Retinal pigment epithelial cell (primary cell): ENCODE results near the gene DNAAF1.
"Not testable (repeated sequence)": the region's sequence is repeated elsewhere in the genome, so short reads cannot be mapped to it uniquely, and the experiment has no call there.

ENCODE experiments used
- DNase-seq: peaks from one replicate; pipeline ENCODE4 v3.0.0-alpha.2; 2010; ENCODE audit warnings: low read depth
- H3K4me3 ChIP-seq: 2 replicates; pipeline ENCODE4 v1.5.1; 2011; ENCODE audit warnings: mild to moderate bottlenecking, low read length, control low read depth, moderate library complexity
- TF ChIP-seq, protein P1 (sequence below): conservative IDR thresholded peaks from 2 replicates; pipeline ENCODE4 v1.5.1; 2011; ENCODE audit warnings: low read depth, low read length, control low read depth, inconsistent platforms

Gene DNAAF1

DNA sequence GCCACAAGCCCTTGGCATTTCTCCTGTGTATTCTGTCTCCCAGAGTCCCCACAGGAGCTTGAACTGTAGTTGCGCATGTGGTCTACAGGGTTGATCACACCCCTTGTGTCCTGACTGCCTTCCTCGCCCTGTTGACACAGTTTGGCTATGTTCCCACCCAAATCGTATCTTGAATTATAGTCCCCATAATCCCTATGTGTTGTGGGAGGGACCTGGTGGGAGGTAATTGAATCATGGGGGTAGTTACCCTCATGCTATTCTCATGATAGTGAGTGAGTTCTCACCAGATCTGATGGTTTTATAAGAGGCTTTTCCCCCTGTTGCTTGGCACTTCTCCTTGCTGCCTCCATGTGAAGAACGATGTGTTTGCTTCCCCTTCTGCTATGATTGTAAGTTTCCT lies 67.0 kb downstream of the DNAAF1 start:
- TF ChIP-seq, protein P1, sequence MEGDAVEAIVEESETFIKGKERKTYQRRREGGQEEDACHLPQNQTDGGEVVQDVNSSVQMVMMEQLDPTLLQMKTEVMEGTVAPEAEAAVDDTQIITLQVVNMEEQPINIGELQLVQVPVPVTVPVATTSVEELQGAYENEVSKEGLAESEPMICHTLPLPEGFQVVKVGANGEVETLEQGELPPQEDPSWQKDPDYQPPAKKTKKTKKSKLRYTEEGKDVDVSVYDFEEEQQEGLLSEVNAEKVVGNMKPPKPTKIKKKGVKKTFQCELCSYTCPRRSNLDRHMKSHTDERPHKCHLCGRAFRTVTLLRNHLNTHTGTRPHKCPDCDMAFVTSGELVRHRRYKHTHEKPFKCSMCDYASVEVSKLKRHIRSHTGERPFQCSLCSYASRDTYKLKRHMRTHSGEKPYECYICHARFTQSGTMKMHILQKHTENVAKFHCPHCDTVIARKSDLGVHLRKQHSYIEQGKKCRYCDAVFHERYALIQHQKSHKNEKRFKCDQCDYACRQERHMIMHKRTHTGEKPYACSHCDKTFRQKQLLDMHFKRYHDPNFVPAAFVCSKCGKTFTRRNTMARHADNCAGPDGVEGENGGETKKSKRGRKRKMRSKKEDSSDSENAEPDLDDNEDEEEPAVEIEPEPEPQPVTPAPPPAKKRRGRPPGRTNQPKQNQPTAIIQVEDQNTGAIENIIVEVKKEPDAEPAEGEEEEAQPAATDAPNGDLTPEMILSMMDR = no peak
- H3K4me3 ChIP-seq = no peak overlapping the region

DNA sequence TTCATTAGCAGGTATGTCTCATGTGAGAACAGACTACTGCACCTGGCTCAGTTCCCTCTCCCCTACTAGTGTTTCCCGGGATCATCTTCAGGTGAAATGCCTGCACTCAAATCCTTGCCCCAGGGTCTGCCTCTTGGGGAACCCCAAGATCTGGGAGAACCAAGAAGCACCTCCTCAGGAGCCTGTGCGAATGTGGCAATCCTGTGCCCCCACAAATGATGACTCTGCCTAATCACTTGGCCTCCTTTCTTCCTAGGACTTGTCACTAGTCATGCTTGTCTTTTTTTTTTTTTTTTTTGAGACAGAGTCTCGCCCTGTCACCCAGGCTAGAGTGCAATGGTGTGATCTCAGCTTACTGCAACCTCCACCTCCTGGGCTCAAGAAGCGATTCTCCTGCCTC lies 67.5 kb downstream of the DNAAF1 start:
- no peak overlapping the region for H3K4me3 ChIP-seq
- TF ChIP-seq, protein P1 = no peak
- no peak for DNase-seq

More for the DNA sequence above, 67.0 kb downstream of the DNAAF1 start:
- DNase-seq = no peak

DNA sequence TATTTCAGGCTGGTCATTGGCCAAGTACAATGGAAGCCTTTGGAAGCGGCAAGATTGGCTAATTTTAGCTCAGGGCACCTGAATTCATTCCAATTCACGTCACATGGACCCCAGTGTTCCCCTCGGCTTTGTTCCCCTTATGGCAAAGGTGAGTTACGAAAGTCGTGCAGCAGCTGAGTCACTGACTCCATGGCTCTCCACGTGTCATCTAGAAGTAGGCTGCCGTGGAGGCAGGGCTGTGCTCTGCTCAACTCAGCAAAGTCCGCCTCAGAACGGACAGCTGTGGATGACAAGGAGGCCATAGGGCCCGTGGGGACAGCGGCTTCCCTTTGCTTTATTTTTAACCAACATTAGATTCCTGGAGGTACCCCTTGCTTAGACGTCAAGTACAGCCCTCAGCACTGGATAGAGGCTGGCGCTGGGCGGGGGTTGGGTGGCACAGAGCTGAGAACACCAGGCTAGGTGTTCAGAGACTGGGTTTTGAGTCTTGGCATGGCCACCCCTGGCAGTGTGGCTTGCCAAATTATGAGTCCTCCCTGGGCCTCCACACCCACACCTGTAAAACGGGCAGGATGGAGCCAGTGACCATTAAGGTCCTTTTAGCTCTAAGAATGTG lies 69.5 kb downstream of the DNAAF1 start:
- no peak overlapping the region for H3K4me3 ChIP-seq
- DNase-seq = no peak
- TF ChIP-seq, protein P1 = no peak

DNA sequence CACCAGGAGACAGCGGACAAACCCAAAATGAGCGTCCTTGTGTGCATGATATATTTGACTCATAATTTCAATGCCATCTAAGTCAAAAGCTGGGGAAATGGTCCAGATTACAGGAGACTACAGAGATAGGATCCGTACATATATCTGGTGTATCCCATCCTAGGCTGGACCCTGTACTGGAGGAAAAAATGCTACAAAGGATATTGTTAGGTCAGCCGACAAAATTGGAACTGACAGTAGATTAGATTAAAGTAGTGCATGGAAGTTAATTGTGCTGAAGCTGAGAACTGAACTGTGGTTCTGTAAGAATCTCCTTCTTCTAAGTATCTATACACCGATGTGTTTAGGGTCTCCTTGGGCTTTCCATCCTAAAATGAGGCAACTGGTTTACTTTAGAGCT lies 70.4 kb downstream of the DNAAF1 start:
- TF ChIP-seq, protein P1 = no peak
- no peak overlapping the region for H3K4me3 ChIP-seq
- no peak for DNase-seq

DNA sequence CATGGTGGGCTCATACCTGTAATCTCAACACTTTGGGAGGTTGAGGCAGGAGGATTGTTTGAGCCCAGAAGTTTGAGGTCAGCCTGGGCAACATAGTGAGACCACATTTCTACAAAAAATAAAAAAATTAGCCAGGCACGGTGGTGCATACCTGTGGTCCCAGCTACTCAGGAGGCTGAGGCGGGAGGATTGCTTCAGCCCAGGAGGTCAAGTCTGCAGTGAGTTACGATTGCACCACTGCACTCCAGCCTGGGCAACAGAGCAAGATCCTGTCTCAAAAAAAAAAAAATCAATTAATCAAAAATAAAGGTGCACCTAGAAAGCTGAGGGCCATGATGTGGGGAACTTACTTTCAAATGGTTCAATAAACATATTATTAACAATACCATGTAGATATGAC lies 71.0 kb downstream of the DNAAF1 start:
- not testable (repeated sequence) for DNase-seq, H3K4me3 ChIP-seq

DNA sequence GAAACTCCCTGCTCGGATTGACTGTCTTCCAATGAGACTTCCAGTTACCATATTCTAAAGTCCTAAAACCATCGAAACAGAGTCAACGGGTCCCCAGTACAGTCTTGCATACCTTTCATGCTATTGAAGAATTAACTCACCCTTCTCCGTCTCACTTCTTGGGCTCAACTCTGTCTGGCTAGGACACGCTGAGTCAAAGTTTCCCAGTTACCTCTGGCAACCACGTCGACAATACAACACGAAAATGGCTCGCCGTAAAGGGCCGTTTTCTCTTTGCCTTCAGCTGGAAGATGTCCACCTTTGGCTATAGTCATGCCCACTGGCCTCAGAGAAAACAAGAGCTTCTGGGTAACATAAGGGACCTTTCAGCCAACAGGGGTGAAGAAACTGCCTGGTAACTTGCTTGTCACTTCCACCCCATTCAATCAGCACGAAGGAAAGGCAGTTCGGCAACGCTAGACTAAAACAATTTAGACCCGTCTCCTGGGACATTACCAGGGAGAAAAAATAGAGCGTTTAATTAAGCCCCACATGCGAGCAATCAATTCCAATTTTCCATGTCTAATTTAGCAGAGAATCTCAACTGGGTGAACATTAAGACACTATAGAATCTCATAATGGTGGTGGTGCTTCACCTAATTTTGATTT lies 73.2 kb downstream of the DNAAF1 start:
- no peak for DNase-seq
- TF ChIP-seq, protein P1 = no peak
- no peak overlapping the region for H3K4me3 ChIP-seq

DNA sequence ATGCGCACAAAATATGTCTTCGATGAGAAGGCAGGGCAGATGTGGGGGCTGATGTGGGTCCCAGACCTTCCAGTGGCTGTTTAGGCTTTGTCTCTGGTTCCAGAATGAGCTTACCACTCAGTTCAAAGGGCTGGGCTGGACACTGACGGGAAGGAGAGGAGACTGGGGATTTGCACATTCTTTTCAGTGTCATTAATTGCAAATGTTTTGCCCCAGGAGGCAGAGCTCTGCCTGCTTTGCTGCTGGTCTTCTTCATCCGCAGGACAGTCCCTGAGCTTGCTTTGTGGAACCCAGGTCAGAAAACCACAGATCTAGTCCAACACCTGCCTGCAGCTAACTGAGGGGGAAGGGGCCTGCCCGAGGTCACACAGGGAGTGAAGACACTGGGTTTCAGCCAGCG lies 73.8 kb downstream of the DNAAF1 start:
- no peak for DNase-seq
- no peak overlapping the region for H3K4me3 ChIP-seq
- TF ChIP-seq, protein P1 = no peak
